ENCODE data around the gene MEF2C. TPM values are rescaled to one million over a fixed set of nuclear protein-coding genes. Genes with fewer than 3 reads are reported as not detected.
A peak's percentile ranks its signal among the peaks of the same experiment; 100 is the strongest.

The MEF2C gene
- total RNA-seq, 1 donor from 2014 or later = 29.6 TPM

DNA sequence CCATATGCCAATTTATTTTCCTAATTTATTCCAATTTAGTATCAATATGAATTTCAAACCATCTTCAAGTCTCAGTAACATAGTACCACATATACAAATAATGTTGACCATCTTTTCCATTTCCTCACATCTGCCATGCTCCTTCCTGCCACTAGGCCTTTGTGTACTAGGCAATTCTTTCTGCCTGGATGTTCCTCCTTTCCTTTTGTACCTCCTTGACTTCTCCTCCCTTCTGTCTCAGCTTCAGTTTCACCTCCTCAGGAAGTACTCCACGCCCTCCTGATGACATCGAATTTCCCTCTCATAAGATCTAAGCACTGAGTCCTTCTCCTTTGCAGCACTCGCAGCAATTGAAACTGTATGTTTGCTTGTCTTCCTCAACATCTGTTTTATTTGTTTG, 53.9 kb downstream of the MEF2C start:
- no peak for DNase-seq (ENCODE audit: low spot score)
- H3K4me1 Mint-ChIP-seq (ENCODE audit: low read depth) = peaks cover 64% of the 10 kb centered on the region
- TF ChIP-seq, protein P1, sequence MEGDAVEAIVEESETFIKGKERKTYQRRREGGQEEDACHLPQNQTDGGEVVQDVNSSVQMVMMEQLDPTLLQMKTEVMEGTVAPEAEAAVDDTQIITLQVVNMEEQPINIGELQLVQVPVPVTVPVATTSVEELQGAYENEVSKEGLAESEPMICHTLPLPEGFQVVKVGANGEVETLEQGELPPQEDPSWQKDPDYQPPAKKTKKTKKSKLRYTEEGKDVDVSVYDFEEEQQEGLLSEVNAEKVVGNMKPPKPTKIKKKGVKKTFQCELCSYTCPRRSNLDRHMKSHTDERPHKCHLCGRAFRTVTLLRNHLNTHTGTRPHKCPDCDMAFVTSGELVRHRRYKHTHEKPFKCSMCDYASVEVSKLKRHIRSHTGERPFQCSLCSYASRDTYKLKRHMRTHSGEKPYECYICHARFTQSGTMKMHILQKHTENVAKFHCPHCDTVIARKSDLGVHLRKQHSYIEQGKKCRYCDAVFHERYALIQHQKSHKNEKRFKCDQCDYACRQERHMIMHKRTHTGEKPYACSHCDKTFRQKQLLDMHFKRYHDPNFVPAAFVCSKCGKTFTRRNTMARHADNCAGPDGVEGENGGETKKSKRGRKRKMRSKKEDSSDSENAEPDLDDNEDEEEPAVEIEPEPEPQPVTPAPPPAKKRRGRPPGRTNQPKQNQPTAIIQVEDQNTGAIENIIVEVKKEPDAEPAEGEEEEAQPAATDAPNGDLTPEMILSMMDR (IDR thresholded peaks at IDR 0.05) = peak; percentile 18
- H3K27ac Mint-ChIP-seq (ENCODE audit: unreplicated experiment) = no peak overlapping the region
- no peaks in the 10 kb centered on the region for H3K27me3 Mint-ChIP-seq (ENCODE audit: low read depth)
- no peaks in the 10 kb centered on the region for H3K9me3 Mint-ChIP-seq (ENCODE audit: low read depth)
- H3K36me3 Mint-ChIP-seq (ENCODE audit: low read depth) = no peaks in the 10 kb centered on the region
- no peak overlapping the region for H3K4me3 Mint-ChIP-seq (ENCODE audit: unreplicated experiment)

DNA sequence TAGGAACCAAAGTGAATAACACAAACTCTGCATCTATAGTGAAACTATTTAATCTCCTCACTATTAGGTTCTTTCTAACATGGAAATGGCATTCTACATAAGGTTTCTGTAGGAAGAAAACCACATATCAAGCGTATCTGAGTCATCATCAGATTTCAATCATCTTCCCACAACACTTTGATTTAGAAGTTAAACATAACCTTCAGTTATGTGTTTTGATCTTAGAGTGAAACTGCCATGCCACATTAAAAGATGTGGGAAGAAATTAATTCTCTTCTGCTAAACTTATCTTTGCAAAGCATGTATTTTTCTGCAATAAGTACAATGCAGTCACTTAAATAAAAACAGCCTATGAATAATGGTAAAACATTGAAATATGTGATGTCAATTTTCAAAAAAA, 55.0 kb downstream of the MEF2C start:
- H3K27ac Mint-ChIP-seq (ENCODE audit: unreplicated experiment) = no peak overlapping the region
- DNase-seq (ENCODE audit: low spot score) = no peak
- peaks cover 55% of the 10 kb centered on the region for H3K4me1 Mint-ChIP-seq (ENCODE audit: low read depth)
- TF ChIP-seq, protein P1 (IDR thresholded peaks at IDR 0.05) = no peak
- H3K36me3 Mint-ChIP-seq (ENCODE audit: low read depth) = peaks cover 2% of the 10 kb centered on the region
- H3K4me3 Mint-ChIP-seq (ENCODE audit: unreplicated experiment) = no peak overlapping the region
- no peaks in the 10 kb centered on the region for H3K27me3 Mint-ChIP-seq (ENCODE audit: low read depth)
- no peaks in the 10 kb centered on the region for H3K9me3 Mint-ChIP-seq (ENCODE audit: low read depth)

DNA sequence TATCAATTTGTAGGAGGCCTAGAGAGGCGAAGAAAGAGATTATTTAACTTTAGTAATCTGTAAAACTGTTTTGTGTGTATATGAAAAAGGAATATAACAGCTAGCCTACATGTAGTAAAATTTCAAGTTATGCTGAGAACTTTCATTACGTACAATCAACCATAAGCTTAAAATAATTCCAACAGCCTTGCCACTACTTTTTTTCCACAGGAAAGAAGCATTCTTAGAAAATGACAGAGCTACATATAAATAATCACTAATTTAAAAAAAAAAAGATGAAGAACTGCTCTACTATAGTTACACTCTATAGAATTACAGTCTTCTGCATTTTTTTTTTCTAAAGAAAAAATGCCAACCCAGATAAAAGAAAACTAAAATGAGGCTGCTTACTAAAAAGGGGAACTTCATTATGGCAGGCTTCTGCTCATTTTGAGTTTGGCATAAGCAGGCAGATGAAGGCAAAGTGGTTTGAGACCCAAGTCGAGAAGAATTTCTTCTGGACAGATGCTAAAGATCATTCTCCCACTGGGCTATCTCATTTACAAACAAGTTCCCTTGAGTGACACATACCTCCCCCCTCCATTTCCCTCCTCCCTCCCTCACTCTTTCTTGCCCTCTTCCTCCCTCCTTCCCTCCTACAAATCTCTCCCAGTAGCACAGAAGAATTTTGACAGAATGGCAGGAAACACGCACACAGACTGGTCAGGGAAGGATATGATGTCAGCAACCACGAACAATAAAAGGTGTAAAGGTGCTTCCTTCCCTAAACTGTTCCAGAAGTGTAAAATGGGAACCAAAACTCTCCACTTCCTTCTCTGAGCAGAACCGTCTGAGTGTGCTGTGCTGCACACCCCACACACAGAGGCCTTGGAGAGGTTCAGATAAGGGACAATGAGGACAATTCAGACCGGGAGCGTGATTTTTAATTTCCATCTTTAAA, 56.1 kb downstream of the MEF2C start:
- Mint-ChIP-seq H3K36me3 (ENCODE audit: low read depth) (peaks cover 5% of the 10 kb centered on the region), H3K4me1 (ENCODE audit: low read depth) (peaks cover 53% of the 10 kb centered on the region), H3K4me3 (ENCODE audit: unreplicated experiment) (peak overlapping the region; percentile 47), H3K9me3 (ENCODE audit: low read depth) (no peaks in the 10 kb centered on the region), H3K27me3 (ENCODE audit: low read depth) (no peaks in the 10 kb centered on the region), H3K27ac (ENCODE audit: unreplicated experiment) (peak overlapping the region; percentile 82)
- DNase-seq (ENCODE audit: low spot score) = no peak
- TF ChIP-seq, protein P1 (IDR thresholded peaks at IDR 0.05) = no peak

DNA sequence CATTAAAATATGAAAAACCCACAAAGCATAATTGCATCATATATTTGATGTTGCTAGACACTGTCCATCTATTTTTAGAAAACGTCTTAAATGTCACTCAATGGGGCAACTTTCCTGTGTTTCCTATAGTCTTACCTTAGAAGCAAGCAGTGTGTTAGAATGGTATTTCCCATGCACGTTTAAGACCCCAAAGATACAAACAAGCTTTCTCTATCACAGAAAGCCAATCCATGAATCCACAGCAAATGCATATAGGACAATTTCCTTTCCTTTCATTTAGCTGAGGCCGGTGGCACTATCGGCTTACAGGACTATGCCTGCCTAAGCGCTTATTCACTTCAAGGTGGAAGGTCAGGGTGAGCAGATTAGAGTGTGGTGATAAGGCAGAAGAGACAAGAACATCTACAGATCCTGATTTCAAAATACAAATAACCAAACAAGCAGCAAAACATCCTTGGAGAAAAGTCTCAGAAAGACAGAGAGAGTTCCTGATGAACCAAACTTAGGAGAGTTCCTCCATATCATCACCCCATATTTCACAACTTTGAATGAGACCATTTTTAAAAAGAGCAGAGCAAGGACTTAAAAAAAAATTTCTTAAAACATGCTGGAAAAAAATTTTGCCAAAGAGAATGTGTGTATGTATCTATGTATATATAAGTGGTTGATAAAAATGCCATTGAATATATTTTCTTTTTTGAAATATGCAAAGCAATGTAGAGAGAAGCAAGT, 57.2 kb downstream of the MEF2C start:
- H3K27me3 Mint-ChIP-seq (ENCODE audit: low read depth) = no peaks in the 10 kb centered on the region
- H3K4me3 Mint-ChIP-seq (ENCODE audit: unreplicated experiment) = peak overlapping the region; percentile 14
- H3K27ac Mint-ChIP-seq (ENCODE audit: unreplicated experiment) = peak overlapping the region; percentile 82
- peaks cover 53% of the 10 kb centered on the region for H3K4me1 Mint-ChIP-seq (ENCODE audit: low read depth)
- no peak for DNase-seq (ENCODE audit: low spot score)
- no peaks in the 10 kb centered on the region for H3K9me3 Mint-ChIP-seq (ENCODE audit: low read depth)
- TF ChIP-seq, protein P1 (IDR thresholded peaks at IDR 0.05) = no peak
- H3K36me3 Mint-ChIP-seq (ENCODE audit: low read depth) = peaks cover 6% of the 10 kb centered on the region

DNA sequence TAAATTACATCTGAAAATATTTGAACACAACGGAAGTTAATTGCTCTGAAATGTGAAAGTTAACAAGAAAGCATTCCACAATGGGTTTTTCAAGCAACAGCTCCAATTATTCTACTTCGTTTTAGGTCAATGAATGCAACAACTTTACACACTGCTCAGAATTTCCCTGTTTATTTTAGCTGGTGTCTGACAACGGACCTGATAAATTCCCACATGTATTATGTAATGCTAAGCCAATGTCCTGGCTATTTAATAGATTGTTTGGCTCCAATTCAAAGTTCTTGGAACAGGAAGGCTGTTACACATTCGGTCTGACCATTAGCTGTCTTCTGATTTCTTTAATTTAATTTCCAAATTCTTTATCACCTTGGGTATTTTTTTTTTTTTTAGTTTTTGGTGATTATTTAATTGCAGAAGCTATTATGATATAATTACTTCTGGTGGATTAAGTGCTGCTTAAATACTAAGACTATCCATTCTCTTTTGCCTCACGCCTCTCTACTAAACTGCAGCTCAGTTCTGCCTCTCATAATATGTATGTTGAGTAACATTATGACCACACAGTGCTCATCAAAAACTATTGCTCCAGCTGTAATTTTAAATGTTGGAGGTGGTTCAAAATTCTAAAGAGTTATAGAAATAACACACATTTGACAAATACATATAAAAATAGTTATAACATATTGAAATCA, 57.9 kb downstream of the MEF2C start:
- DNase-seq (ENCODE audit: low spot score) = no peak
- Mint-ChIP-seq H3K4me1 (ENCODE audit: low read depth) (peaks cover 46% of the 10 kb centered on the region), H3K36me3 (ENCODE audit: low read depth) (peaks cover 6% of the 10 kb centered on the region), H3K27me3 (ENCODE audit: low read depth) (no peaks in the 10 kb centered on the region), H3K27ac (ENCODE audit: unreplicated experiment) (peak overlapping the region; percentile 83), H3K4me3 (ENCODE audit: unreplicated experiment) (peak overlapping the region; percentile 56), H3K9me3 (ENCODE audit: low read depth) (no peaks in the 10 kb centered on the region)
- TF ChIP-seq, protein P1 (IDR thresholded peaks at IDR 0.05) = no peak

Data from chondrocyte (in vitro differentiated cells).